Measurements from ENCODE around the gene WDR77. TPM values are rescaled to one million over a fixed set of nuclear protein-coding genes. Genes with fewer than 3 reads are reported as not detected.

Gene WDR77
- total RNA-seq, 1 experiment from 2014 or later = 54.2 TPM

- no TSS peak for BruUV-seq (replicated peaks)
- ChIA-PET POLR2A (interaction anchor here (0.6 to 1.1 kb wide), 3 partner anchors 183 to 273 kb away, joined by 4 to 5 read pairs (median 4); no protein-coding TSS in a partner anchor), CTCF (interaction anchor here (0.6 to 3.0 kb wide), 18 partner anchors 15 to 708 kb away, joined by 3 to 24 read pairs (median 4); no protein-coding TSS in a partner anchor)
- intact Hi-C loops (cut with micrococcal nuclease) = loop anchor here (1.0 to 5.0 kb wide), 5 partner anchors 175 to 288 kb away; partner anchors contain the start of gene DDX20
- Mint-ChIP-seq H3K27ac (ENCODE audit: low read depth, unreplicated experiment) (no peak overlapping the region), H3K9me3 (ENCODE audit: unreplicated experiment) (no peaks in the 10 kb centered on the region), H3K27me3 (ENCODE audit: insufficient read depth, unreplicated experiment) (no peaks in the 10 kb centered on the region), H3K4me1 (ENCODE audit: insufficient read depth, unreplicated experiment) (no peaks in the 10 kb centered on the region), H3K4me3 (ENCODE audit: unreplicated experiment) (no peak overlapping the region), H3K36me3 (ENCODE audit: insufficient read depth, unreplicated experiment) (no peaks in the 10 kb centered on the region)
- peak; percentile 64 for DNase-seq (ENCODE audit: unreplicated experiment)
- TF ChIP-seq CTCF (IDR thresholded peaks at IDR 0.05; ENCODE audit: unreplicated experiment) = peak; percentile 58
Observed at GRCh38 chr1:111481387-111482221, 32.5 kb upstream of the WDR77 start.

GRCh38 chr1:111480674-111481073 lies 31.6 kb upstream of the WDR77 start:
- Mint-ChIP-seq H3K9me3 (ENCODE audit: unreplicated experiment) (no peaks in the 10 kb centered on the region), H3K27me3 (ENCODE audit: insufficient read depth, unreplicated experiment) (no peaks in the 10 kb centered on the region), H3K4me3 (ENCODE audit: unreplicated experiment) (no peak overlapping the region), H3K4me1 (ENCODE audit: insufficient read depth, unreplicated experiment) (no peaks in the 10 kb centered on the region), H3K36me3 (ENCODE audit: insufficient read depth, unreplicated experiment) (no peaks in the 10 kb centered on the region), H3K27ac (ENCODE audit: low read depth, unreplicated experiment) (no peak overlapping the region)
- DNase-seq (ENCODE audit: unreplicated experiment) = no peak
- no TSS peak for BruUV-seq (replicated peaks)
- ChIA-PET POLR2A (no interaction called here), CTCF (interaction anchor here (0.7 to 3.0 kb wide), 3 partner anchors 20 to 889 kb away, joined by 4 to 24 read pairs (median 4); no protein-coding TSS in a partner anchor)
- TF ChIP-seq CTCF (IDR thresholded peaks at IDR 0.05; ENCODE audit: unreplicated experiment) = no peak
- intact Hi-C loops (cut with micrococcal nuclease) = loop anchor here (1.0 to 5.0 kb wide), 5 partner anchors 176 to 289 kb away; partner anchors contain the start of gene DDX20

- H3K36me3 Mint-ChIP-seq (ENCODE audit: insufficient read depth, unreplicated experiment) = no peaks in the 10 kb centered on the region
- TF ChIP-seq CTCF (IDR thresholded peaks at IDR 0.05; ENCODE audit: unreplicated experiment) = no peak
- no peaks in the 10 kb centered on the region for H3K27me3 Mint-ChIP-seq (ENCODE audit: insufficient read depth, unreplicated experiment)
- H3K4me1 Mint-ChIP-seq (ENCODE audit: insufficient read depth, unreplicated experiment) = no peaks in the 10 kb centered on the region
- POLR2A ChIA-PET = interaction anchor here (0.7 to 1.8 kb wide), 2 partner anchors 14 to 130 kb away, joined by 3 to 4 read pairs; no protein-coding TSS in a partner anchor
- intact Hi-C loops (cut with micrococcal nuclease) = no loop called here
- no TSS peak for BruUV-seq (replicated peaks)
- no peak overlapping the region for H3K27ac Mint-ChIP-seq (ENCODE audit: low read depth, unreplicated experiment)
- no peak for DNase-seq (ENCODE audit: unreplicated experiment)
- CTCF ChIA-PET = interaction anchor here (1.9 kb wide), 1 partner anchor 238 kb away, joined by 7 read pairs; no protein-coding TSS in a partner anchor
- no peak overlapping the region for H3K4me3 Mint-ChIP-seq (ENCODE audit: unreplicated experiment)
- no peaks in the 10 kb centered on the region for H3K9me3 Mint-ChIP-seq (ENCODE audit: unreplicated experiment)
Observed at GRCh38 chr1:111476761-111477309, 27.8 kb upstream of the WDR77 start.

GRCh38 chr1:111476214-111476613 lies 27.2 kb upstream of the WDR77 start:
- DNase-seq (ENCODE audit: unreplicated experiment) = no peak
- Mint-ChIP-seq H3K4me1 (ENCODE audit: insufficient read depth, unreplicated experiment) (no peaks in the 10 kb centered on the region), H3K4me3 (ENCODE audit: unreplicated experiment) (no peak overlapping the region), H3K27me3 (ENCODE audit: insufficient read depth, unreplicated experiment) (no peaks in the 10 kb centered on the region), H3K27ac (ENCODE audit: low read depth, unreplicated experiment) (no peak overlapping the region), H3K36me3 (ENCODE audit: insufficient read depth, unreplicated experiment) (no peaks in the 10 kb centered on the region), H3K9me3 (ENCODE audit: unreplicated experiment) (no peaks in the 10 kb centered on the region)
- intact Hi-C loops (cut with micrococcal nuclease) = no loop called here
- no TSS peak for BruUV-seq (replicated peaks)
- POLR2A ChIA-PET = interaction anchor here (1.8 kb wide), 1 partner anchor 13 kb away, joined by 4 read pairs; no protein-coding TSS in a partner anchor
- CTCF ChIA-PET = interaction anchor here (0.5 to 1.9 kb wide), 4 partner anchors 11 to 239 kb away, joined by 3 to 7 read pairs (median 3); no protein-coding TSS in a partner anchor
- no peak for TF ChIP-seq CTCF (IDR thresholded peaks at IDR 0.05; ENCODE audit: unreplicated experiment)
